ENCODE results near the gene GET3.
A peak's percentile ranks its signal among the peaks of the same experiment; 100 is the strongest.

GET3 gene

DNA sequence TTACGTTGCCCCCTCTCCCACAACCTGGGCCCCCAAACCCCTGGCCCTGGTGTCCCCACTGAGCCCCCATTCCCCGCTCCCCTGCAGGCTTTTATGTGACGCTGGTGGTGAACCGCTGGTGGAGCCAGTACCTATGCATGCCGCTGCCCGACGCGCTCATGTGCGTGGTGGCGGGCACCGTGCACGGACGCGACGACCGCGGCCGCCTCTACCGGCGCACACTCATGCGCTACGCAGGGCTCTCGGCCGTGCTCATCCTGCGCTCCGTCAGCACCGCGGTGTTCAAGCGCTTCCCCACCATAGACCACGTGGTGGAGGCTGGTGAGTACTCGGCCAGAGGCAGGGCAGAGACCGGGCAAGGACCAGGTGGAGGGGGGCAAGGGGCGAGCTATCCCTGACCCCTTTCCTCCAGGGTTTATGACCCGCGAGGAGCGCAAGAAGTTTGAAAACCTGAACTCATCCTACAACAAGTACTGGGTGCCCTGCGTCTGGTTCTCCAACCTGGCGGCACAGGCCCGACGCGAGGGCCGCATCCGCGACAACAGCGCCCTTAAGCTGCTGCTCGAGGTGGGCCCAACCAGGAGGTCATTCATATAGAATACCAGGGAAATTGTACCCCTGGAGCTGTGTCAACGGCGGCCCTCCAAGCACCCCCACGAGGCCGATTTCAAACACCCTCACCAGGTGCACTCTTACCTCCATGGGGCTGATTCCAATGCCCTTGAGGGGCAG lies 17.3 kb downstream of the GET3 start:
- no peaks in the 10 kb centered on the region for H3K4me1 ChIP-seq (ENCODE audit: low read depth, poor library complexity, severe bottlenecking)
- no peak overlapping the region for H3K9ac ChIP-seq
- H3K27ac ChIP-seq, result no peak overlapping the region
- no peak overlapping the region for H3K4me2 ChIP-seq
- no peaks in the 10 kb centered on the region for H3K36me3 ChIP-seq (ENCODE audit: insufficient read depth)
- no peaks in the 10 kb centered on the region for H4K20me1 ChIP-seq (ENCODE audit: insufficient read depth)
- H2AFZ ChIP-seq (ENCODE audit: low read depth), result no peak overlapping the region
- peaks cover 81% of the 10 kb centered on the region for H3K27me3 ChIP-seq (ENCODE audit: insufficient read depth, low read depth)
- no peak overlapping the region for H3K4me3 ChIP-seq (IDR thresholded peaks at IDR 0.05; ENCODE audit: insufficient read depth, low read depth, low read length)
- TF ChIP-seq, protein P1, sequence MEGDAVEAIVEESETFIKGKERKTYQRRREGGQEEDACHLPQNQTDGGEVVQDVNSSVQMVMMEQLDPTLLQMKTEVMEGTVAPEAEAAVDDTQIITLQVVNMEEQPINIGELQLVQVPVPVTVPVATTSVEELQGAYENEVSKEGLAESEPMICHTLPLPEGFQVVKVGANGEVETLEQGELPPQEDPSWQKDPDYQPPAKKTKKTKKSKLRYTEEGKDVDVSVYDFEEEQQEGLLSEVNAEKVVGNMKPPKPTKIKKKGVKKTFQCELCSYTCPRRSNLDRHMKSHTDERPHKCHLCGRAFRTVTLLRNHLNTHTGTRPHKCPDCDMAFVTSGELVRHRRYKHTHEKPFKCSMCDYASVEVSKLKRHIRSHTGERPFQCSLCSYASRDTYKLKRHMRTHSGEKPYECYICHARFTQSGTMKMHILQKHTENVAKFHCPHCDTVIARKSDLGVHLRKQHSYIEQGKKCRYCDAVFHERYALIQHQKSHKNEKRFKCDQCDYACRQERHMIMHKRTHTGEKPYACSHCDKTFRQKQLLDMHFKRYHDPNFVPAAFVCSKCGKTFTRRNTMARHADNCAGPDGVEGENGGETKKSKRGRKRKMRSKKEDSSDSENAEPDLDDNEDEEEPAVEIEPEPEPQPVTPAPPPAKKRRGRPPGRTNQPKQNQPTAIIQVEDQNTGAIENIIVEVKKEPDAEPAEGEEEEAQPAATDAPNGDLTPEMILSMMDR (conservative IDR thresholded peaks at IDR 0.05; ENCODE audit: low read depth, low read length), result no peak
- no peaks in the 10 kb centered on the region for H3K79me2 ChIP-seq (ENCODE audit: insufficient read depth, low read depth)

DNA sequence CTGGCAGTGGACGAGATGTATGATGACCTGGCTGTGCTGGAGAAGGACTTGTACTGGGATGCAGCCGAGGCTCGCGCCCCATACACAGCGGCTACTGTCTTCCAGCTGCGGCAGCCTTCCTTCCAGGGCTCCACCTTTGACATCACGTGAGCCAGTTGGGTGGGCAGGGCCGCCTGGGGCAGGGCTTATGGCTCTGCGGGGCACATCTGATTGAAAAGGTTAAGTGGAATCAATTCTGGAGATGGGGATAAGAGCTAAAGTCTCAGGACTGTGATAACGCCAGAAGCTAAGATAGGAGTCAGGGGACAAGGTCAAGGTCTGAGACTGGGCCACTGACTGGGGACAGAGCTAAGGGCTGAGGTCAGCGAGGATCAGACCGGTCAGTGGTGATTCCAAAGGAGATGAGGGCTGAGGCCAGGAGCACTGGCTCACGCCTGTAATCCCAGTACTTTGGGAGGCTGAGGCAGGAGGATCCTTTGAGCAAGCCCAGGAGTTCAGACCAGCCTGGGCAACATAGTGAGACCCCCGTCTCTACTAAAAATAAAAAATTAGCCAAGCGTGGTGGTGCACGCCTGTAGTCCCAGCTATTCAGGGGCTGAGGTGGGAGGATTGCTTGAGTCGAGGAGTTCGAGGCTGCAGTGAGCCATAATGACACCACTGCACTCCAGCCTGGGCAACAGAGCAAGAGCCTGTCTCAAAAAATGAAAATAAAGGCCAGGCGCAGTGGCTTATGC lies 19.0 kb downstream of the GET3 start:
- Histone ChIP-seq H3K79me2 (ENCODE audit: insufficient read depth, low read depth) (no peaks in the 10 kb centered on the region), H3K36me3 (ENCODE audit: insufficient read depth) (no peaks in the 10 kb centered on the region), H3K27ac (no peak overlapping the region), H4K20me1 (ENCODE audit: insufficient read depth) (no peaks in the 10 kb centered on the region), H3K4me1 (ENCODE audit: low read depth, poor library complexity, severe bottlenecking) (no peaks in the 10 kb centered on the region), H3K27me3 (ENCODE audit: insufficient read depth, low read depth) (peaks cover 64% of the 10 kb centered on the region), H3K9ac (no peak overlapping the region), H2AFZ (ENCODE audit: low read depth) (no peak overlapping the region), H3K4me2 (no peak overlapping the region), H3K4me3 (IDR thresholded peaks at IDR 0.05; ENCODE audit: insufficient read depth, low read depth, low read length) (no peak overlapping the region)
- TF ChIP-seq, protein P1 (conservative IDR thresholded peaks at IDR 0.05; ENCODE audit: low read depth, low read length), result no peak

DNA sequence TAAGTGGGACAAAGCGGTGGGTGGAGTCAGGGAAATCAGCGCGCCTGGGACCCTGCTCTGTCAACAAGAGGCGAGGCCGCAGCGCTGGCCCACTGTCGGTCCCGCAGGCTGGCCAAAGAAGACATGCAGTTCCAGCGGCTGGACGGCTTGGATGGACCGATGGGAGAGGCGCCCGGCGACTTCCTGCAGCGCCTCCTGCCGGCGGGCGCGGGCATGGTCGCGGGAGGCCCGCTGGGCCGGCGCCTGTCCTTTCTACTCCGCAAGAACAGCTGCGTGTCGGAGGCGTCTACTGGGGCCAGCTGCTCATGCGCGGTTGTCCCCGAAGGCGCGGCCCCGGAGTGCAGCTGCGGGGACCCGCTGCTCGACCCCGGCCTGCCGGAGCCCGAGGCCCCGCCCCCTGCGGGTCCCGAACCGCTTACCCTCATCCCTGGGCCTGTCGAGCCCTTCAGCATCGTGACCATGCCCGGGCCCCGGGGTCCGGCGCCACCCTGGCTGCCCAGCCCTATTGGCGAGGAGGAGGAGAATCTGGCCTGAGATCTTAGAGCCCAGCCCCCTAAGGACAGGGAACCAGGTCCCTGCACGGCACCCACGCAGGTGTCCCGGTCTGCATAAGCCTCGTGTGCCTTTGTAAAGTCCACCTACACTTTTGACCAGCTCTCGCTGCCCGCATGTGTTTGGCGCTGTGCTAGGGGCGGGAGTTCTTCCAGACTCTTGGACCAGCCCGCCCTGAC lies 20.4 kb downstream of the GET3 start:
- Histone ChIP-seq H3K36me3 (ENCODE audit: insufficient read depth) (no peaks in the 10 kb centered on the region), H3K4me1 (ENCODE audit: low read depth, poor library complexity, severe bottlenecking) (no peaks in the 10 kb centered on the region), H2AFZ (ENCODE audit: low read depth) (no peak overlapping the region), H3K27me3 (ENCODE audit: insufficient read depth, low read depth) (peaks cover 50% of the 10 kb centered on the region), H3K27ac (no peak overlapping the region), H3K79me2 (ENCODE audit: insufficient read depth, low read depth) (no peaks in the 10 kb centered on the region), H3K9ac (no peak overlapping the region), H3K4me2 (no peak overlapping the region), H3K4me3 (IDR thresholded peaks at IDR 0.05; ENCODE audit: insufficient read depth, low read depth, low read length) (no peak overlapping the region), H4K20me1 (ENCODE audit: insufficient read depth) (no peaks in the 10 kb centered on the region)
- TF ChIP-seq, protein P1 (conservative IDR thresholded peaks at IDR 0.05; ENCODE audit: low read depth, low read length), result peak; percentile 30; the same call in 1 of the 2 replicates

DNA sequence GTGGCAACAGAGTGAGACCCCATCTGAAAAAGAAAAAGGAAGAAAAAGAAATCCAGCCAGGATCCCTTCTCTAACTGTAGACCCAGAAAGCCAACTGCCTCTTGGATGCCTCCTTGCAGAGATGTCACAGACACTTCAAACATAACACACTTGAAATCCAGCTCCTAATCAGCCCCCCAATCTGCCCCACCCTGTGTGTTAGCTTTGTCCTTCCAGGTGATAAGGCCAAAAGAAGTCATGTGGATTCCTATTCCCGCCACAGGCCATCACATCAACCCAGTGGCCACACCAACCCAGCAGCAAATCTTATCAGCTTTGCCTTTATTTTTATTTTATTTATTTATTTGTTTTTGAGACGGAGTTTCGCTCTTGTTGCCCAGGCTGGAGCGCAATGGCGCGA lies 22.4 kb downstream of the GET3 start:
- no peak overlapping the region for H3K4me3 ChIP-seq (IDR thresholded peaks at IDR 0.05; ENCODE audit: insufficient read depth, low read depth, low read length)

More for the DNA sequence above, 22.4 kb downstream of the GET3 start:
- Histone ChIP-seq H3K4me2 (no peak overlapping the region), H3K79me2 (ENCODE audit: insufficient read depth, low read depth) (no peaks in the 10 kb centered on the region), H3K4me1 (ENCODE audit: low read depth, poor library complexity, severe bottlenecking) (no peaks in the 10 kb centered on the region), H2AFZ (ENCODE audit: low read depth) (no peak overlapping the region), H3K36me3 (ENCODE audit: insufficient read depth) (no peaks in the 10 kb centered on the region), H4K20me1 (ENCODE audit: insufficient read depth) (no peaks in the 10 kb centered on the region), H3K9ac (no peak overlapping the region), H3K27me3 (ENCODE audit: insufficient read depth, low read depth) (peaks cover 34% of the 10 kb centered on the region; the same call in 1 of the 2 replicates), H3K27ac (no peak overlapping the region)
- TF ChIP-seq, protein P1 (conservative IDR thresholded peaks at IDR 0.05; ENCODE audit: low read depth, low read length), result no peak
